Prostate gland (tissue), 2 donors: Measurements from ENCODE around the gene SPCS3. TPM values are rescaled to one million over a fixed set of nuclear protein-coding genes. Genes with fewer than 3 reads are reported as not detected.

ENCODE experiments used
- DNase-seq: peaks from one replicate; pipeline ENCODE4 v3.0.0-alpha.2; 2019; ENCODE audit warnings: low spot score
- H3K27ac ChIP-seq, 2 donors: fragments of 200-600 bp; sonication (generic); 2 replicates each; pipeline ENCODE4 v1.5.1; 2017 to 2019
- H3K27me3 ChIP-seq: fragments of 200-600 bp; sonication (generic); replicated peaks from 2 replicates; pipeline ENCODE4 v1.5.1; 2019; ENCODE audit not compliant: insufficient read depth
- H3K36me3 ChIP-seq, 2 donors: fragments of 200-600 bp; sonication (generic); 1 replicate in 1 of 2; 2 replicates in 1 of 2; pipeline versions ENCODE4 v1.5.1 to v1.8.1; 2017 to 2019
- H3K4me1 ChIP-seq: fragments of 200-600 bp; sonication (generic); replicated peaks from 2 replicates; pipeline ENCODE4 v1.5.1; 2019
- H3K4me3 ChIP-seq, 2 donors: fragments of 200-600 bp; sonication (generic); 2 replicates each; pipeline ENCODE4 v1.5.1; 2017 to 2019
- H3K9me3 ChIP-seq: fragments of 200-600 bp; sonication (generic); 2 replicates; pipeline ENCODE4 v1.5.1; 2017
- CTCF ChIP-seq, 4 experiments: fragments of 200-600 bp in 2 of 4; fragments of 450-650 bp in 2 of 4; sonication (generic) in 2 of 4; IDR thresholded peaks; 1 replicate in 3 of 4; 2 replicates in 1 of 4; pipeline ENCODE4 v1.5.1; 2016 to 2019; ENCODE audit warnings: antibody characterized with exemption in 4 of 4, mild to moderate bottlenecking in 2 of 4, moderate library complexity in 2 of 4
- POLR2A ChIP-seq: fragments of 450-650 bp; IDR thresholded peaks from one replicate; pipeline ENCODE4 v1.6.1; 2016; ENCODE audit warnings: antibody characterized with exemption, mild to moderate bottlenecking
- POLR2AphosphoS5 ChIP-seq: sonication (generic); formaldehyde crosslinking; IDR thresholded peaks from one replicate; pipeline ENCODE4 v1.6.1; 2017; ENCODE audit warnings: antibody characterized with exemption
- WGBS: methylation state at CpG from one replicate; pipeline ENCODE4 v1.1.5; 2018; 5-methylcytosine and 5-hydroxymethylcytosine counted together
- intact Hi-C: fragments of 100-400 bp; cut with DNase I; formaldehyde crosslinking; loops from one replicate; pipeline ENCODE4 v1.14.2; 2022
- total RNA-seq, 2 donors: library from RNA; depleted of rRNA; stranded (reverse); fragments of >200 nt; gene quantifications; one replicate each; pipeline ENCODE4 v1.1.0, GENCODE V29; 2016

The SPCS3 gene
- total RNA-seq, 2 donors from 2014 or later = 41.7 to 68.4 TPM

GRCh38 chr4:176333076-176333475 is 13.3 kb downstream of the SPCS3 start:
- no peak for TF ChIP-seq POLR2A
- no peak for TF ChIP-seq CTCF (IDR thresholded peaks at IDR 0.05)
- no peak for TF ChIP-seq POLR2AphosphoS5
- 80% methylated on average over 3 of the region's 3 CpGs for WGBS
- DNase-seq = no peak
- Histone ChIP-seq H3K36me3 (no peaks in the 10 kb centered on the region), H3K4me1 (no peaks in the 10 kb centered on the region), H3K27ac (no peak overlapping the region), H3K9me3 (no peaks in the 10 kb centered on the region), H3K27me3 (no peaks in the 10 kb centered on the region), H3K4me3 (no peak overlapping the region)
- intact Hi-C loops = loop anchor here (10.0 kb wide), 1 partner anchor 388 kb away; no protein-coding TSS in a partner anchor

- 90% methylated on average over 5 of the region's 5 CpGs for WGBS
- Histone ChIP-seq H3K27me3 (no peaks in the 10 kb centered on the region), H3K27ac (no peak overlapping the region), H3K9me3 (no peaks in the 10 kb centered on the region), H3K4me1 (no peaks in the 10 kb centered on the region), H3K36me3 (no peaks in the 10 kb centered on the region), H3K4me3 (no peak overlapping the region)
- DNase-seq = no peak
- TF ChIP-seq CTCF (IDR thresholded peaks at IDR 0.05) (no peak), POLR2AphosphoS5 (no peak), POLR2A (no peak)
- intact Hi-C loops = loop anchor here (10.0 kb wide), 1 partner anchor 389 kb away; no protein-coding TSS in a partner anchor
Observed at GRCh38 chr4:176334066-176334465, 14.3 kb downstream of the SPCS3 start.

- Histone ChIP-seq H3K4me1 (no peaks in the 10 kb centered on the region), H3K4me3 (no peak overlapping the region), H3K36me3 (no peaks in the 10 kb centered on the region), H3K9me3 (no peaks in the 10 kb centered on the region), H3K27me3 (no peaks in the 10 kb centered on the region), H3K27ac (no peak overlapping the region)
- no peak for DNase-seq
- TF ChIP-seq CTCF (IDR thresholded peaks at IDR 0.05) (no peak), POLR2AphosphoS5 (no peak), POLR2A (no peak)
- 93% methylated on average over 1 of the region's 1 CpG for WGBS
- intact Hi-C loops = loop anchor here (5.0 to 10.0 kb wide), 2 partner anchors 183 to 391 kb away; no protein-coding TSS in a partner anchor
Observed at GRCh38 chr4:176335421-176335820, 15.7 kb downstream of the SPCS3 start.

GRCh38 chr4:176339936-176340761 is 20.4 kb downstream of the SPCS3 start:
- intact Hi-C loops = loop anchor here (5.0 to 10.0 kb wide), 3 partner anchors 188 to 395 kb away; no protein-coding TSS in a partner anchor
- 48% methylated on average over 3 of the region's 3 CpGs for WGBS
- TF ChIP-seq POLR2A = no peak
- no peak for TF ChIP-seq POLR2AphosphoS5
- TF ChIP-seq CTCF (IDR thresholded peaks at IDR 0.05) = no peak
- DNase-seq = no peak
- Histone ChIP-seq H3K4me3 (no peak overlapping the region), H3K36me3 (no peaks in the 10 kb centered on the region), H3K9me3 (no peaks in the 10 kb centered on the region), H3K27me3 (no peaks in the 10 kb centered on the region), H3K4me1 (no peaks in the 10 kb centered on the region), H3K27ac (no peak overlapping the region)
